GM19035 (cell line): Measurements from ENCODE around the gene AGPS.
A peak's percentile ranks its signal among the peaks of the same experiment; 100 is the strongest.
"Not testable (repeated sequence)": the region's sequence is repeated elsewhere in the genome, so short reads cannot be mapped to it uniquely, and the experiment has no call there.

Source experiments
- ATAC-seq: cut with Tn5 transposase; IDR thresholded peaks from one replicate; pipeline ENCODE4 v1.9.1; 2021; ENCODE audit not compliant: unreplicated experiment

AGPS gene

DNA sequence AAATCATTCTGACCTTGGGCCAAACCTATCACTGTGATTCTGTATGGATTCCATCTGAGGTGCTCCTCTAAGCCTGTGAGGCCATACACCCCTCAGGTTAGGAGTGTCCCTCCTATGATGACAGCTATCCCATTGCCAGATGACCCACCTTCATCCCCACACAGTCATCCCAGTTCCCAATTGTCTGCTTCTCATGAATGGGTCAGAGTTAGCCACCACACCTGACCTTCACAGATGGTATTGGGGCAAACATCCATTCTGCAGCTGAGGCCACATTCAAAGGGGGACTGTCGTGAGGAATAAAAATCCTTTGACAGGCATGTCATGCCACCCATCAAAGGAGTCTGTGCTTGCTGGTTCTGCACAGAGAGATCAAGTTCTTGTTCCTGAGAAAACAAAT is 155.2 kb downstream of the AGPS start:
- ATAC-seq: no peak

GRCh38 chr2:177548636-177549035 is 156.1 kb downstream of the AGPS start:
- ATAC-seq: no peak

- no peak for ATAC-seq
Measured at GRCh38 chr2:177549171-177549570, 156.6 kb downstream of the AGPS start.

- ATAC-seq: no peak
Measured at GRCh38 chr2:177550264-177551200, 158.0 kb downstream of the AGPS start.

DNA sequence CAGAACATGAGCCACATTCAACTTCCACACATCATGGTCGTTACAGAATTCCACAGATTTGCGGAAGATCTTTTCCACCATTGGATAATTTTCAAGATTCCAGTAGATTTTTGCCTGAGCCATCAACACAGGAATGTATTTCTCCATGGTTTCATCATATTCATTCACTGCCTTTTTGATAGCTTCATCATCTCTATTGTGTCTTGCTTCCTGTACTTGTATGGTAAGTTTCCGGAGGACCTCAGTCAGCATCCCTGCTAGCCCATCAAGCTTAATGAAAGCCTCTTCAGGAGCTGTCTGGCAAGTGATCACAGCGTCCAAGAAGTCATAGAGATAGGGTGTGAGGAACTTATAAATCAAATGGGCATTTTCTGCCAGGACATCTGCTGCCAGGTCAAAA is 158.8 kb downstream of the AGPS start:
- ATAC-seq: not testable (repeated sequence)

DNA sequence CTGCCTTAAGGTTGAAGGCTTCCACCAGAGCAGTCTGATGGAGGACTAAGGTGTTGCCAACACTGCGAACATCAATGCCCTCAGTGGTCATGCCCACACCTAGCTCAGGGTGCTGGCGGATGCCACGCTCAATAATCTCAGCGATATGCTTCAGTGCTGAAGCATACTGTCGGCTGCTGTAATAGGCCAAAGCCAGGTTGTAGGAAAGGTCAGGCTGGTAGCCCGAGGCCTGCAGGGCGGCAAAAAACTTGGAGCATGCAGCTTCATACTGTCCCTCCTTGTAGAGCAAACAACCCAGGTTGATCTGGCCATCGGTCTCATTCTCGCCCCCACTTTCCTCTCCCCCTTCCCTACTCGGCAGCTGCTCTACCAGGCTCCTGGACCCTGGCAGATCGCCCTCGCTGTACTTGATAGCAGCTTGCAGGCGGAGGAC is 159.4 kb downstream of the AGPS start:
- no peak for ATAC-seq

- peak; percentile 96 for ATAC-seq
Measured at GRCh38 chr2:177552422-177553175, 160.0 kb downstream of the AGPS start.

DNA sequence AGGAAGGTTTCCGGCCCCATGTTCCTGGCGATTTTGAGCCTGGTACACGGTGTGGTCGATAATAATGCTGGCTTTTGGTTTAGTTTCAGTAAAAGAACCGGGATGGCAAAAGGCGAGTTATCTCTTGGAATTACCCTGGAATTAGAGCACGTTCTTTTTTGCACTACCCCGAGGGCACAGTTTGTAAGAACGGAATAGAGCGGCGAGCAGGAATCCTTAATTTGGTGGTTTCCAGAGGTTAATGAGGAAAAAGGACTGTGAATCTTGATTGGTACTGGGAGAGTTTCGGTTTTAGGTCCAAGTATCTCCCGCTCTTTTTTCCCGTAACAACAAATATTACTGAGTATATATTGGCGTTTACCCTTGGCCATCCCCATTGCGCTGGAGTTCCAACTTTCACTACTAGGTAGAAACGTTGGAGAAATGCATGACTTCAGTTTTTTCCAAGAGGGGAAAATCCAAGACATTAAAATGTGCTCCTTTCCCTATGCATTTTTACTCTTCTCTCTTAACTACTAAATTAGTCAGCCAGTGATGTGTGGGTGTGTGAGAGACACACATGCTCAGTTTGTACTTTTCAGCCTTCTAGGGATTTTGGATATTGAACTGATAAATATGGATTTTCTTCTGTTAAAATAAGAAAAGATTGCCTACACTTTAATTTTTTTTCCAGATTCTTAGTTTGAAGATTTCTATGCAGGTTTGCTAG is 160.8 kb downstream of the AGPS start:
- ATAC-seq: no peak

DNA sequence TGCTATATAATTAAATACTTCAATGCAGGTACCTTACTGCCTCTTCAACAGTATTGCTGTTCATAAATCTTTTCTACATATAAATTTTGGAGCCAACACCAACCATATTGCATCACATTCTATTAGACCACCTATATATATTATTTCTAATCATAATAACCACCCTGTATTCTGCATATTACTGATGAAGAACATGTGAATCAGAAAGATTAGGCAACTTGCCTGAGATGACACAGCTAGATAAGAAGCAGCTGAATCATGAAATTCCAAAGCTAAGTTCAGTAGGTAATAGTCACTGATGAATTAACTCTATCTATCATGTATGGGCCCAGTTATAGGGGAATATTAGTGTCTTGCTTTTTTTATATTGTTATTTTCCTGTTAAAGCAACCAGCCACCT is 161.8 kb downstream of the AGPS start:
- ATAC-seq: no peak

DNA sequence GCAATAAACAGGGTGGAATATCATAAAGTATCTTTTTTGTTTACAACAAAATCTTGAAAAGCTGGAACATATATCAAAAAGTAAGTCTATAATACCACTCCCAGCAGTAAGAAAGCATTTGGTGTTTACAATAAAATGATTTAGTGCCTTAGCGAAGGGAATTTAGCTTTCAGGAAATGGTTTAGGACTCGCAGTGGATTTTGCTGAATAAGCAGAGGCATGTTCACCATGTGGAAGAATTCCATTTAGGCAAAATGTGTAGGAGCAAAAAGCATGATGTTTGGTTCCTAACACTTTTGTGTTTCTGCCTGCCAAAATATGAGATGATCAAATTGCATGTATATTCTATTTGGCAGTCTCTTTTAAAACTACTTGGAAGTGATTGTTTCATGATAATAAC is 163.6 kb downstream of the AGPS start:
- ATAC-seq: no peak

GRCh38 chr2:177557794-177558193 is 165.2 kb downstream of the AGPS start:
- ATAC-seq: no peak

DNA sequence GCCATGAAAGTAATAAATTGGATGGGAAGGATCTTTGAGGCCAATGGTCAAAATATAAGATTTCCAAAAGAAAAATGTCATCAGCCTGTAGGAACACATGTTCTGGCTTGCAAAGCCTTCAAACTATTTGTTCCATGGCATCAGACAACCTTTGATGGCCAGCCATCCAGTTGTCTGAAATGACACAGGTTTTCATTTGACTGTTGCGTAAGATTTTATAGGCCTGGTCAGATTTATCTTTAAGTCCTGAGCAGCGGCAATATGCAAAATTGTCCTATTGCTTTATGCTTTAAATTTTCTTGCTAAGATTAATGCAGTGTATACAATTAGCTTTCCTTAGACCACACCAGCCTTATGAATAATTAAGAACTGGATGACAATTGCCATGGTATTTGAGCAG is 167.1 kb downstream of the AGPS start:
- no peak for ATAC-seq

DNA sequence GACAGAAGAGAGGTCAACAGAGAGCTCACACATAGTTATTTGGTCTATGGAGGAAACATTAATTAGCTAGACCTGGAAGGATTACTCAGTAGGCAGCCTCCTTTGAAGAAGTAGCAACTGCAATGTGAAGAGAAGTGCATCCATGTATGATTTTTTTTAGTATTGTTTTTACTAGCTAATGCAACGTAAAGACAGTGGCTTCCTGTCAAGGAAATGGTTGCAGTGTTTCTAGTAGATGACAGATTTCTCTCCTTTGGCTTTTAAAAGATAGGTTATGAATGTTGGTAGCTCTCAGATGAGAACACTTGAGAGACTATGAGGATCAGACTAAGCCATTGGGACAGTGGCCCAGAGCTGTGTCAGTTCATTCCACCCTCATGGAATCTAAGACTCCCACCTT is 175.8 kb downstream of the AGPS start:
- ATAC-seq: no peak

DNA sequence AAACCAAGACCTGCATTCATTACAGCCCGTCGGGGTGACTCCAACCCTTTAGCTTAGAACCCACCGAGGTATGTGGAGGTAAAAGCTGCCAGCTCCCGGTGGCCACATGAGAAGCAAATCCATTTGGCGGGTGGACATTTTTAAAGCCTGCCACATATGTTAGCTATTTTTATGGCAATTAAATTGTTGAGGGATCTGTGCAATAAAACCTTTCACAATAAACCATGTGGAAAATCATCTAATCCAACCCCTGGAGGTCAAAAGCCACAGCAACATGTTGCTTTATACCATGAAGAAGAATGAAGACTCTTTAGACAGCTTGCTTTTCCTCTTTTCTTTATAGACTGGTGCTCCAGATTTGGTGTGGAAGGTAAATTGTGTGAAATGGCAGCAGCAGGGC is 176.3 kb downstream of the AGPS start:
- ATAC-seq: no peak

- ATAC-seq: no peak
Measured at GRCh38 chr2:177572236-177572671, 179.7 kb downstream of the AGPS start.

- ATAC-seq: no peak
Measured at GRCh38 chr2:177573120-177573519, 180.5 kb downstream of the AGPS start.

- no peak for ATAC-seq
Measured at GRCh38 chr2:177574356-177574755, 181.8 kb downstream of the AGPS start.

- no peak for ATAC-seq
Measured at GRCh38 chr2:177575358-177575757, 182.8 kb downstream of the AGPS start.

GRCh38 chr2:177577075-177577474 is 184.5 kb downstream of the AGPS start:
- ATAC-seq: no peak

DNA sequence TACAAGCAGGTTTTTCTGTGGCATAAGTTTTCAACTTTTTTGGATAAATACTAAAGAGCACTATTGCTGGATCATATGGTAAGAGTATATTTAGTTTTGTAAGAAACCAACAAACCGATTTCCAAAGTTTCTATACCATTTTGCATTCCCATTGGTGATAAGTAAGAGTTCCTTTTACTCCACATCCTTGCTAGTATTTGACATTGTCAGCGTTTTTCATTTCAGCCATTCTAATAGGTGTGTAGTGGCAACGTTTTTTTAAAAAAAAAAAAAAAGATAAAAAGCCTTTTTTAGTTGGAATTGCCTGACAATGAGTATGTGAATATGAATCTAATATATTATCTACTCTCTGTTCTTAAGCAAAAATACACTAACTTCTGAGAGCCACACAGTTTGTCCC is 185.9 kb downstream of the AGPS start:
- ATAC-seq: no peak

GRCh38 chr2:177579486-177580036 is 187.0 kb downstream of the AGPS start:
- ATAC-seq: no peak
